H9 (cell line): ENCODE measurements around the gene GLIS2. TPM values are rescaled to one million over a fixed set of nuclear protein-coding genes. Genes with fewer than 3 reads are reported as not detected.
A peak's percentile ranks its signal among the peaks of the same experiment; 100 is the strongest.

Experiments used
- DNase-seq: peaks from one replicate; pipeline ENCODE4 v3.0.0-alpha.2; 2017
- H2AFZ ChIP-seq: one replicate; pipeline ENCODE4 v1.6.1; 2013; ENCODE audit warnings: mild to moderate bottlenecking, low read length, control low read depth, moderate library complexity
- H2AK5ac ChIP-seq: 2 replicates; pipeline ENCODE4 v1.6.1; 2013; ENCODE audit warnings: low read length, control low read depth, mixed read lengths; ENCODE audit not compliant: insufficient read length
- H2BK120ac ChIP-seq: one replicate; pipeline ENCODE4 v1.6.1; 2013; ENCODE audit warnings: low read depth, mild to moderate bottlenecking, low read length, control low read depth, inconsistent platforms; ENCODE audit not compliant: poor library complexity, severe bottlenecking
- H2BK12ac ChIP-seq: 2 replicates; pipeline ENCODE4 v1.6.1; 2013; ENCODE audit warnings: low read length, control low read depth, mixed read lengths, low read depth; ENCODE audit not compliant: insufficient read length
- H2BK15ac ChIP-seq: 2 replicates; pipeline ENCODE4 v1.6.1; 2013; ENCODE audit warnings: low read depth, low read length, control low read depth
- H2BK20ac ChIP-seq: one replicate; pipeline ENCODE4 v1.6.1; 2013; ENCODE audit warnings: low read depth, mild to moderate bottlenecking, low read length, control low read depth, inconsistent platforms; ENCODE audit not compliant: poor library complexity, severe bottlenecking
- H2BK5ac ChIP-seq: 2 replicates; pipeline ENCODE4 v1.6.1; 2013; ENCODE audit warnings: low read length, control low read depth, mixed read lengths; ENCODE audit not compliant: insufficient read length
- H3K14ac ChIP-seq: 2 replicates; pipeline ENCODE4 v1.6.1; 2013; ENCODE audit warnings: low read length, control low read depth; ENCODE audit not compliant: insufficient read depth
- H3K18ac ChIP-seq: 2 replicates; pipeline ENCODE4 v1.6.1; 2013; ENCODE audit warnings: low read depth, mild to moderate bottlenecking, mixed read lengths, low read length, control low read depth; ENCODE audit not compliant: insufficient read length
- H3K23ac ChIP-seq: 2 replicates; pipeline ENCODE4 v1.6.1; 2013; ENCODE audit warnings: low read length, control low read depth, mixed read lengths, low read depth; ENCODE audit not compliant: insufficient read length
- H3K23me2 ChIP-seq: 2 replicates; pipeline ENCODE4 v1.6.1; 2013; ENCODE audit warnings: low read depth, mild to moderate bottlenecking, mixed read lengths, low read length, control low read depth; ENCODE audit not compliant: insufficient read length, poor library complexity, severe bottlenecking
- H3K27ac ChIP-seq: 2 replicates; pipeline ENCODE4 v1.5.1; 2013; ENCODE audit warnings: low read length, control low read depth, mixed read lengths, low read depth; ENCODE audit not compliant: insufficient read length
- H3K27me3 ChIP-seq: 2 replicates; pipeline ENCODE4 v1.6.1; 2013; ENCODE audit warnings: low read length, control low read depth, inconsistent platforms; ENCODE audit not compliant: insufficient read depth
- H3K4ac ChIP-seq: 2 replicates; pipeline ENCODE4 v1.6.1; 2013; ENCODE audit warnings: low read depth, mild to moderate bottlenecking, control low read depth, inconsistent platforms, low read length, moderate library complexity
- H3K4me1 ChIP-seq: 2 replicates; pipeline ENCODE4 v1.6.1; 2013; ENCODE audit warnings: low read length, control low read depth, inconsistent platforms; ENCODE audit not compliant: insufficient read depth
- H3K4me2 ChIP-seq: 2 replicates; pipeline ENCODE4 v1.6.1; 2013; ENCODE audit warnings: low read length, control low read depth, mixed read lengths; ENCODE audit not compliant: insufficient read length, insufficient read depth
- H3K56ac ChIP-seq: 2 replicates; pipeline ENCODE4 v1.6.1; 2013; ENCODE audit warnings: low read depth, mild to moderate bottlenecking, mixed read lengths, low read length, control low read depth; ENCODE audit not compliant: insufficient read length
- H3K79me1 ChIP-seq: 2 replicates; pipeline ENCODE4 v1.6.1; 2013; ENCODE audit warnings: low read depth, mild to moderate bottlenecking, moderate library complexity, low read length, control low read depth, inconsistent platforms; ENCODE audit not compliant: insufficient read depth, poor library complexity, severe bottlenecking
- H3K79me2 ChIP-seq: 2 replicates; pipeline ENCODE4 v1.6.1; 2013; ENCODE audit warnings: low read length, control low read depth, inconsistent platforms; ENCODE audit not compliant: insufficient read depth
- H3K9ac ChIP-seq: 2 replicates; pipeline ENCODE4 v1.6.1; 2013; ENCODE audit warnings: low read length, control low read depth, mixed read lengths; ENCODE audit not compliant: insufficient read length; ENCODE audit errors: extremely low read depth
- H3K9me3 ChIP-seq: one replicate; pipeline ENCODE4 v1.6.1; 2013; ENCODE audit warnings: low read depth, low read length, inconsistent platforms; ENCODE audit not compliant: control insufficient read depth
- H3T11ph ChIP-seq: one replicate; pipeline ENCODE4 v1.6.1; 2013; ENCODE audit warnings: mild to moderate bottlenecking, low read length, control low read depth, inconsistent platforms
- H4K20me1 ChIP-seq: one replicate; pipeline ENCODE4 v1.6.1; 2013; ENCODE audit not compliant: control insufficient read depth, insufficient read length, insufficient read depth
- H4K5ac ChIP-seq: 2 replicates; pipeline ENCODE4 v1.6.1; 2013; ENCODE audit warnings: low read depth, mild to moderate bottlenecking, mixed read lengths, low read length, control low read depth; ENCODE audit not compliant: insufficient read length
- H4K8ac ChIP-seq: replicated peaks from 2 replicates; pipeline ENCODE4 v1.6.1; 2013; ENCODE audit warnings: low read length, control low read depth, mixed read lengths, low read depth; ENCODE audit not compliant: insufficient read length
- H4K91ac ChIP-seq: 2 replicates; pipeline ENCODE4 v1.6.1; 2013; ENCODE audit warnings: low read depth, mild to moderate bottlenecking, moderate library complexity, mixed read lengths, low read length, control low read depth; ENCODE audit not compliant: insufficient read length
- H3K27ac Mint-ChIP-seq, 3 experiments: 2 replicates in 2 of 3; 3 replicates in 1 of 3; pipeline ENCODE4 v1.8.0; 2020 to 2021; ENCODE audit warnings: mixed read lengths in 3 of 3, mild to moderate bottlenecking in 1 of 3, moderate library complexity in 1 of 3
- H3K27me3 Mint-ChIP-seq: 2 replicates; pipeline ENCODE4 v1.8.0; 2021; ENCODE audit warnings: low read depth, mild to moderate bottlenecking, moderate library complexity, mixed read lengths
- H3K36me3 Mint-ChIP-seq, 3 experiments: 2 replicates in 2 of 3; 3 replicates in 1 of 3; pipeline ENCODE4 v1.8.0; 2020 to 2021; ENCODE audit warnings: low read depth in 3 of 3, mixed read lengths in 3 of 3; ENCODE audit not compliant: insufficient read depth in 1 of 3
- H3K4me1 Mint-ChIP-seq, 2 experiments: 2 replicates each; pipeline ENCODE4 v1.8.0; 2020; ENCODE audit warnings: mixed read lengths in 2 of 2
- H3K4me3 Mint-ChIP-seq, 2 experiments: 2 replicates in 1 of 2; 3 replicates in 1 of 2; pipeline ENCODE4 v1.8.0; 2020 to 2021; ENCODE audit warnings: mild to moderate bottlenecking in 2 of 2, mixed read lengths in 2 of 2, moderate library complexity in 1 of 2
- H3K9me3 Mint-ChIP-seq, 2 experiments: 2 replicates in 1 of 2; 3 replicates in 1 of 2; pipeline ENCODE4 v1.8.0; 2020; ENCODE audit warnings: mild to moderate bottlenecking in 2 of 2, mixed read lengths in 2 of 2, moderate library complexity in 1 of 2
- CTCF ChIP-seq: fragments of 200-600 bp; sonication (generic); conservative IDR thresholded peaks from 3 replicates; pipeline ENCODE4 v1.8.0; 2021; ENCODE audit warnings: antibody characterized with exemption, mild to moderate bottlenecking
- WGBS: extraction: QIAGEN DNeasy Blood & Tissue Kit; methylation state at CpG from one replicate; pipeline ENCODE4 v1.1.7; 2013; ENCODE audit warnings: missing lambda C conversion rate, low lambda C conversion rate, mixed read lengths; ENCODE audit not compliant: insufficient read length; ENCODE audit errors: extremely low coverage; 5-methylcytosine and 5-hydroxymethylcytosine counted together
- total RNA-seq: library from RNA; stranded (reverse); gene quantifications from 2 replicates; pipeline ENCODE4 v1.2.1, GENCODE V29; 2021

Gene GLIS2
- total RNA-seq, 1 experiment from 2014 or later: 14.3 TPM

- no peaks in the 10 kb centered on the region for H4K20me1 ChIP-seq
- DNase-seq: peak; percentile 77
Observed at GRCh38 chr16:4330277-4330874, 14.5 kb downstream of the GLIS2 start.

More at GRCh38 chr16:4330277-4330874, 14.5 kb downstream of the GLIS2 start:
- peaks cover 4% of the 10 kb centered on the region for H3K23me2 ChIP-seq
- H4K8ac ChIP-seq: no peak overlapping the region
- H3K18ac ChIP-seq: no peak overlapping the region
- no peak overlapping the region for H3K56ac ChIP-seq
- no peak overlapping the region for H2BK5ac ChIP-seq
- WGBS: no CpG with 5 or more reads among the region's 14 CpGs
- no peak overlapping the region for H3K27ac ChIP-seq
- H3K9me3 Mint-ChIP-seq: no peaks in the 10 kb centered on the region
- H3K4me3 Mint-ChIP-seq: no peak overlapping the region
- no peaks in the 10 kb centered on the region for H3K79me1 ChIP-seq
- peaks cover 4 to 8% of the 10 kb centered on the region in 2 experiments for H3K4me1 Mint-ChIP-seq
- H3K36me3 Mint-ChIP-seq: peaks cover 0 to 10% (median 4%) of the 10 kb centered on the region in 3 experiments; a peak in 4 of 7 replicates
- no peak overlapping the region for H2AFZ ChIP-seq
- no peaks in the 10 kb centered on the region for H3K4me1 ChIP-seq
- no peak overlapping the region for H4K91ac ChIP-seq
- no peaks in the 10 kb centered on the region; the same call in 1 of the 2 replicates for H3K79me2 ChIP-seq
- no peak overlapping the region for H2BK120ac ChIP-seq
- no peak overlapping the region for H3K14ac ChIP-seq
- no peaks in the 10 kb centered on the region for H3K27me3 Mint-ChIP-seq
- no peaks in the 10 kb centered on the region for H3K9me3 ChIP-seq
- H4K5ac ChIP-seq: no peak overlapping the region
- no peak overlapping the region; a peak in 1 of 7 replicates for H3K27ac Mint-ChIP-seq
- no peak overlapping the region for H2AK5ac ChIP-seq
- no peak overlapping the region for H3T11ph ChIP-seq
- no peak overlapping the region for H3K4ac ChIP-seq
- no peak overlapping the region for H2BK20ac ChIP-seq
- no peak overlapping the region for H3K4me2 ChIP-seq
- H3K9ac ChIP-seq: no peak overlapping the region
- H2BK12ac ChIP-seq: no peak overlapping the region
- TF ChIP-seq CTCF: peak; percentile 98
- no peak overlapping the region for H3K23ac ChIP-seq
- no peak overlapping the region for H2BK15ac ChIP-seq
- no peaks in the 10 kb centered on the region for H3K27me3 ChIP-seq
